ENCODE measurements around the gene ADGRG3. TPM values are rescaled to one million over a fixed set of nuclear protein-coding genes. Genes with fewer than 3 reads are reported as not detected.

The ADGRG3 gene
- total and polyA plus RNA-seq, 2 of the 13 experiments (the other 11 are each of a cell fraction or from before 2014, with no cell fraction given) = 2.7 to 11.8 TPM

- peak; percentile 68 for TF ChIP-seq ZNF687 (CRISPR knock-in tag; IDR thresholded peaks at IDR 0.05)
- TF ChIP-seq ZNF709 (CRISPR knock-in tag; IDR thresholded peaks at IDR 0.05) = no peak
- TF ChIP-seq KDM2A (CRISPR knock-in tag; IDR thresholded peaks at IDR 0.05; ENCODE audit: borderline replicate concordance, low read depth) = 0 out of 2 replicates have a peak, but pooled peaks have one; percentile 7
- peak; percentile 57; the same call in 1 of the 2 replicates for TF ChIP-seq BORCS8-MEF2B (CRISPR knock-in tag; IDR thresholded peaks at IDR 0.05)
- 0 out of 2 replicates have a peak, but pooled peaks have one; percentile 18 for TF ChIP-seq ZNF614 (CRISPR knock-in tag; IDR thresholded peaks at IDR 0.05; ENCODE audit: borderline replicate concordance)
- TF ChIP-seq ZNF629 (CRISPR knock-in tag; conservative IDR thresholded peaks at IDR 0.05) = peak; percentile 99
- TF ChIP-seq PLRG1 (conservative IDR thresholded peaks at IDR 0.05) = no peak
- peak; percentile 56; the same call in 1 of the 2 replicates for TF ChIP-seq BHLHE40 (IDR thresholded peaks at IDR 0.05; ENCODE audit: low read length)
- no peak for TF ChIP-seq ZSCAN12 (CRISPR knock-in tag; IDR thresholded peaks at IDR 0.05)
- TF ChIP-seq ZNF12 (CRISPR knock-in tag; IDR thresholded peaks at IDR 0.05) = 0 out of 2 replicates have a peak, but pooled peaks have one; percentile 9
- peak; percentile 100 for TF ChIP-seq PRPF4 (IDR thresholded peaks at IDR 0.05; ENCODE audit: low read depth, low read length, poor library complexity, severe bottlenecking)
- 0 out of 2 replicates have a peak, but pooled peaks have one; percentile 12 for TF ChIP-seq ISL2 (CRISPR knock-in tag; IDR thresholded peaks at IDR 0.05)
- TF ChIP-seq PITX1 (CRISPR knock-in tag; IDR thresholded peaks at IDR 0.05) = peak; percentile 27; the same call in 1 of the 2 replicates
- TF ChIP-seq TFAP4 (IDR thresholded peaks at IDR 0.05; ENCODE audit: borderline replicate concordance, low read depth) = peak; percentile 45; the same call in 1 of the 2 replicates
- peak; percentile 5; the same call in 1 of the 2 replicates for TF ChIP-seq MYPOP (CRISPR knock-in tag; IDR thresholded peaks at IDR 0.05)
- peak; percentile 70; the same call in 1 of the 2 replicates for TF ChIP-seq JUND (CRISPR knock-in tag; IDR thresholded peaks at IDR 0.05)
- peak; percentile 9; the same call in 1 of the 2 replicates for TF ChIP-seq ZNF34 (CRISPR knock-in tag; IDR thresholded peaks at IDR 0.05; ENCODE audit: borderline replicate concordance)
- TF ChIP-seq ZNF678 (CRISPR knock-in tag; IDR thresholded peaks at IDR 0.05) = no peak
Measured at GRCh38 chr16:57623251-57624043, 44.7 kb upstream of the ADGRG3 start (continued).

Data from HepG2 (cell line).